Stimulated activated CD8-positive, alpha-beta memory T cell treated with anti-CD3 and anti-CD28 coated beads, Interleukin-4, amount 100 ng/mL, for 24 hours (primary cell): Measurements from ENCODE around the gene SMIM10L2A.
"Not testable (repeated sequence)": the region's sequence is repeated elsewhere in the genome, so short reads cannot be mapped to it uniquely, and the experiment has no call there.

Source experiments
- DNase-seq: peaks from one replicate; pipeline ENCODE4 v3.0.0-alpha.2; 2020; ENCODE audit warnings: low read depth

SMIM10L2A gene

GRCh38 chrX:135421932-135422809, at the start of gene SMIM10L2A:
SMIM10L2A (plus strand) TSS chrX:135421944; CDS start chrX:135422132, 188 bp downstream.
- DNase-seq = no peak

- DNase-seq = no peak
Observed at GRCh38 chrX:135373357-135373756, 48.4 kb upstream of the SMIM10L2A start.

- DNase-seq = no peak
Observed at GRCh38 chrX:135382260-135382659, 39.5 kb upstream of the SMIM10L2A start.

GRCh38 chrX:135383249-135383648, 38.5 kb upstream of the SMIM10L2A start:
- no peak for DNase-seq

- DNase-seq = no peak
Observed at GRCh38 chrX:135384161-135384836, 37.4 kb upstream of the SMIM10L2A start.

- DNase-seq = no peak
Observed at GRCh38 chrX:135388841-135389240, 32.9 kb upstream of the SMIM10L2A start.

- no peak for DNase-seq
Observed at GRCh38 chrX:135389243-135389642, 32.5 kb upstream of the SMIM10L2A start.

- DNase-seq = no peak
Observed at GRCh38 chrX:135389717-135390116, 32.0 kb upstream of the SMIM10L2A start.

- DNase-seq = no peak
Observed at GRCh38 chrX:135391734-135392133, 30.0 kb upstream of the SMIM10L2A start.

- no peak for DNase-seq
Observed at GRCh38 chrX:135393051-135393450, 28.7 kb upstream of the SMIM10L2A start.

GRCh38 chrX:135395064-135395463, 26.7 kb upstream of the SMIM10L2A start:
- no peak for DNase-seq

- no peak for DNase-seq
Observed at GRCh38 chrX:135396109-135396508, 25.6 kb upstream of the SMIM10L2A start.

- no peak for DNase-seq
Observed at GRCh38 chrX:135396566-135396965, 25.2 kb upstream of the SMIM10L2A start.

- no peak for DNase-seq
Observed at GRCh38 chrX:135397652-135398051, 24.1 kb upstream of the SMIM10L2A start.

GRCh38 chrX:135403374-135403773, 18.4 kb upstream of the SMIM10L2A start:
- DNase-seq = no peak

GRCh38 chrX:135406428-135406827, 15.3 kb upstream of the SMIM10L2A start:
- DNase-seq = not testable (repeated sequence)

- no peak for DNase-seq
Observed at GRCh38 chrX:135408794-135409193, 12.9 kb upstream of the SMIM10L2A start.

- no peak for DNase-seq
Observed at GRCh38 chrX:135410861-135411627, 10.7 kb upstream of the SMIM10L2A start.

- no peak for DNase-seq
Observed at GRCh38 chrX:135411893-135412292, 9.9 kb upstream of the SMIM10L2A start.

- no peak for DNase-seq
Observed at GRCh38 chrX:135416546-135416945, 5.2 kb upstream of the SMIM10L2A start.

- DNase-seq = no peak
Observed at GRCh38 chrX:135420831-135421230, 913 bp upstream of the SMIM10L2A start.

- DNase-seq = peak; percentile 82
Observed at GRCh38 chrX:135421537-135421931, 210 bp upstream of the SMIM10L2A start.

- DNase-seq = not testable (repeated sequence)
Observed at GRCh38 chrX:135422810-135423168, 1.0 kb downstream of the SMIM10L2A start.
